ENCODE data around the gene PLAU.
"Not testable (repeated sequence)": the region's sequence is repeated elsewhere in the genome, so short reads cannot be mapped to it uniquely, and the experiment has no call there.

Gene PLAU

DNA sequence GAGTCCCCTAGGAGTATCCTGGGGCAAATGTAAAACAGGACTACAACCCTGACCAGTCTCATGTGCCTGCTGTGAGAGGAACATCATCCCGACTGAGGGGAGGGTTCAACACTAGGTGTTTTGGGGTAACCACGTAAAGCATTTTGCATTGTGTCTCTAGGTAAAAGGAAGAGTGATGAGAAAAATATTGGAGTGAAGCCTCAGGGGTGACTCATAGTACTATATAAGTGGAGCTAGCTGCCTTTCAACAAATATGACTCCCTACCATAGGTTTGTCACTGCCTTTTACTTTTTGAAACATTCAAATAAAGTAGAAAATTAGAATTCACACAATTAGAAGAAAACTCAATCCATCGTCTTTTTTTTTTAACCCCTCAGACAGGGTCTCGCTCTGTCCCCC, 34.0 kb upstream of the PLAU start:
- no peak for FAIRE-seq

DNA sequence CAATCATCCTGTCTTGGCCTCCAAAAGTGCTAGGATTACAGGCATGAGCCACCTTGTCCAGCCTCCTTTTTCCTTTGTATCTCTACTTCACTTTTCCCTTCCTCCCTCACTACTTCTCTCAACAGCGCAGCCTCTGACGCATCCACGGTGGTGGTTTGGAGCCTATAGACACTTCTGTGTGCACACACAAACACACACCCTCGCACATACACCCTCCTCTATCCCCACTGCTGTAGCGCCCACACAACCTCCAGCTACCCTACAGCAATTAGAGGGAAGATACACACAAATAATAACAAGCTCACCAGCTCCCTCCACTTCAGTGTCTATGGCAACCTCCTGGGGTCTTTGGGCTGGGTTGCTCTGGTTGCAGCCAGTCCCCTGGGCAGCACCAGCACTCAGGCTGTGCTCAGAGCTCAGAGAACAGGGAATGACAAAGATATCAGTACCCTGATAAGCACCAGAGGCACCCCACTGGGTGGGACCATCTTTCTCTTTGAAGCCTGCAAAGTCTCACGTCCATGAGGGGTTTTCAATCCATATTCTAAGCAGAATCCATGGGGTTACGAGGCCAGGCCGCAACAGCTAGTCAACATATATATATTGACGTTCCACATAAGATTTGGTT, 33.3 kb upstream of the PLAU start:
- FAIRE-seq = no peak

DNA sequence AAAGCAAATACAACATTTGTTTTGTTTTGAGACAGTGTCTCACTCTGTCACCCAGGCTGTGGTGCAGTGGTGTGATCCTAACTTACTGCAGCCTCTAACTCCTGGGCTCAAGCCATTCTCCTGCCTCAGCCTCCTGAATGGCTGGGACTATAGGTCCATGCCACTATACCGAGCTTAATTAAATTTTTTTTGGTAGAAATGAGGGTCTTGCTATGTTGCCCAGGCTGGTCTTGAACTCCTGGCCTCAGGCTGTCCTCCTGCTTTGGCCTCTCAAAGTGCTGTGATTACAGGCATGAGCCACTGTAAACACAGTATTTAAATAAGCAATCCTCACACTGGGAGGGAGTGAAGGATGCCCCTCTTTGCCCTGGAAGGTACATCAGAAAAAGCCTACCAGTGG, 32.6 kb upstream of the PLAU start:
- no peak for FAIRE-seq

DNA sequence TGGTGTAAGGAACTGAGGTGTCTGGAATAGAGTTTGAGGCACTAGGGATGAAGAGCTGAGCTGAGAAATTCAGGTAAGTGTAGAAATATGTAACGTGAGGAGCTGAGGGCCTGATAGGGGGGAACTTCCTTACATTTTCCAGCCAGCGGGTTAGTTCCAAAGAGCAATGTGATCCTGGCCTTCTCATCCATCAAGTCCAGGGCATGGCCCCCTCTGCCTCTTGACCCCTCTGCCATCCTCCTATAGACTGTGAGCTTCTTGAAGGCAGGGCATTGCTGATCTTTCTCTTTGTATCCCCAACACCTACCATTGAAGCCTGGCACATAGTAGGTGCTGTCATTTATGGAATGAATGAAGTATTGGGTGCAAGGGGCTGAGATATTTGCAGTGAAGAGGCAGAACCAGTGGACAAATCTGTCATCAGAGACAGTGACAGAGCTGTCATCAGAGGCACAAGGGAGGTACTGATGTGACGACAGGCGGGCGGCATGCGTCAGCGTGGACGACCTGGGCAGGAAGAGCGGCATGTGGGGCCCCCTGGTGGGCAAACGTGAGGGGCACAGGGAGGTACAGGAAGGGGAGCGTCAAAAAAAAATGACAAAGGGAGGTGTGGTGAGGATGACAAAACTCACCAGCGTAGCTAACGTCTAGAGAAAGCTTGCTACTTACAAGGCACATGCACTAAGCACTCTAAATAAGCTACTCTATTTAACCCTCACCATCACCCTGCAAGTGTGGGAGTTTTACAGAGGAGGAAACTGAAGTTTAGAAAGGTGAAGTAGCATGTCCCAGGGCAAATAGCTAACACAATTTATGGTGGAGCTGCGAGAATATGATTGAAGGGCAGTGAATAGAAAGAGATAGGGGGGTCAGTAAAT, 31.4 kb upstream of the PLAU start:
- FAIRE-seq = no peak

DNA sequence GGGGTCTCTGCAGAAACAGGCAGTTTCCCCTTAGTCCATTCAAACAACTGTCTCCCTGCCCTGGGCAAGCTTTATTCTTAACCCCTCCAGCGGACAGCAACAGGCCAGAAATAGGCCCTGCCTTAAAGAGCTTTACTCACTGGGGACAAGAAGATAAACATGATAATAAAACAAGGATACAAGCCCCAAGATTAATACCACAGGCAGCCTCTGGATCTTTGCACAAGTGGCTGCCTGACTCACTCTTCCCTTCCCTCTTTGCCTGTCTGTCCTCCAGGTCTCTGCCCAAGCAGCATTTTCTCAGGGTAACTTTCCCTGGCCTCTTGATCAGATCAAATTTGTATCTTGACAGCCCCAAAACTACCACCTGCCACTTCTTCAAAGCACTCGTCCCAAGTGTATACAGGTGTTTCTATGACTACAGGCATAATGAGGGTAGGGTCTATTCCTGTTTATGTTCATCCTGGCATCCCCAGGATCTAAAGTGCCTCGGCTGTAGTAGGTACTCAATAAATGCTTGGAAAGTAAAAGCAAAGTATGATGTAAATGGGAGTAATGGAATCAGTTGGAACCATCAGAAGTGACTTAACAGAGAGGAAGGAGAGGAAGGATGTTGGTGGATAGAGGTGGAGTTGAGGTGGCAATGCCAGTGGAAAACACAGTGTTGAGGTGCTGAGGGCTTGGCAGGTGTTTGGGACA, 29.6 kb upstream of the PLAU start:
- FAIRE-seq = no peak

DNA sequence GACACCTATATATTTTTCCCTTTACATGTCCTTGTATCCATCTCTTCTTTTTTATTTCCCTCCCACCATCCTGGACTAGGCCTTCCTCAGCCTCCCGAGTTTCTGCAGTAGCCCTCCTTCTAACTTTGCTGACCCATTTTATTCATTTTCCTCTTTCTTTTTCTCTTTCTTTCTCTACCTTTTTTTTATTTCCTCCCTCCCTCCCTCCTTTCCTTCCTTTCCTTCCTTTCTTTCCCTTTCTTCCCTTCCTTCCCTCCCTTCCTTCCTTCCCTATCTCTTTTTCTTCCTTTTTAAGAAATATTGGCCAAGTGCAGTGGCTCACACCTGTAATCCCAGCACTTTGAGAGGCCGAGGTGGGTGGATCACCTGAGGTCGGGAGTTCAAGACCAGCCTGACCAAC, 26.9 kb upstream of the PLAU start:
- FAIRE-seq = no peak

DNA sequence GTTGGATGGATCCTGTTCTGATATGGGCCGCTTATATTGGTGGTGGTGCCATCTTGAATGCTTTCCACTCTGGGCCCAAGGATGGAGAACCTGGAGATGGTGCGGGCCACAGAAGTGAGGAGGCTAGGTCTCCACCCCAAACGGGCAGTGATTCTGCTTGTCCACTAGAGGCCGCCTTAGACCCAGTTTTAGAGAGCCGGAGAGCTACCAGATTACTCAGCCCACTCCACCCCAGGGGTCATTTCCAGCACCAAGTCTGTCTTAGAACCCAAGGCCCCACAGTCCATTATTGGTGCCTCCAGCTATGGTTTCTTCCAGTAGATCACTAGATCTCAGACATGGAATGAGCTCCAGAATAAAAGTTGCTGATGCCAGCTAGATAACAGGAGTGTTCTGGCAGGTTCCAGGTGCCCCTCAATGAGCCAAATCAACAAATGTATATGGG, 24.8 kb upstream of the PLAU start:
- no peak for FAIRE-seq

DNA sequence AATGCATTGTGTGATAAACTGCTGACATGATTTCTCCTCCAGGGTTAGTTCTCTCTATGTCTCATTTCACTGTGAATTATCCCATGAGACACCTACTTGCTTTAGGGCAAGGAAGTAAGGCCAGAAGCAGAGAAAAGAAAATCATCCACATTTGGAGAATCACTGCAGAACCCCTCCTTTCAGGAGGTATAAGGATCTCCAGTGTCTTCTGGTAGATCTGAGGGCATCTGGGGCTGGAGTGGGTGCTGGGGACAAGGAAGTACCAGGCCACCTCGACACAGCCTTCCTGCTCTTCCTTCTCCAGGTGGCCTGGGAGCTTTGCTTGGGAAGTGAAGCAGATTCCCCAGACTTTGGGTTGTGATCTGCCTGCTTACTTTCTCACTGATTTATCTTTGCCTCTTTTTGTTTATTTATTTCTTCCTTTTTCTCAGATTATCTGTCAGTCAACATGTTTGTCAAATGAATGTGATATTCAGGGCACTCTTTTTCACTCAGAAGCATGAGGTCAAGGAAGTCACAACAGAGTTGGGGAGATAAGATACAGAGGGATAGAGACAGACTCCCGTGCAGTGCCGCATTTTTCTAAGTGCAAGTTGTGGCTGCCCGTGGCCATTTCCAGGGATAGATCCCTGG, 24.2 kb upstream of the PLAU start:
- no peak for FAIRE-seq

DNA sequence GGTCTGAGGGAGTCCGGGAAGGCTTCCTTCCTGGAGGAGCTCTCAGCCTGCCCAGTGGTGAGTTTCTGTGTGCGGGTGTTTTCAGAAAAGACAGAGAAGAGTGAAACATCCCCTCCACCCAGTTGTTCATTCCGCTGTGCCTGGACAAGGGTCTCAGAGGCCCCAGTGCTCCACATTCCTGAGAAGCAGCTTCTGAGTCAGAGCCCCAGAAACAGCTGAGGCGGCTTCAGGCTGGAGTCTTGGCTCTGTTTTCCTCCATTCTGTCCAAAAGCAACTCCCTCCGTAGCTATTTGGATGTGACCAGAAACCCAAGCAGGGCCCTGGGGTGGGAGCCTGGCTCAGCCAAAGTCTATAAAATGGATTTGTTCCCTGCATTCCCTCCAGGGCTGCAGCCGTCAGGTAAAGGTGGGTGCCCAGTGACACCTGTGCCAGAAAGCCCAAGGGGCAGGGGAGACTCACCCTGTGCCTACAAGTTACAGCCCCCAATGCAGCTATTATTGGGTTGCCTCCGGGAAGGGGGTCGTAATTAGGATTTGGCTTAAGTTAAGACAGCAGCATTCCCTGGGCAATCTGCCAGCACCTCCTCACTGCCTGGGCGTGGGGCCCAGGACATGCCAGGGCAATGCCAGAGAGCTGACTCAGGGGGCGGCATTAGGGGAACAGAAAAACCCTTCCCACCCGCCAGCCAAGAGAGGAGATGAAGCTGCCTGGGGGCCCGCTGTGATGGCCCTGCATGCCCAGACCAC, 23.5 kb upstream of the PLAU start:
- FAIRE-seq = no peak

DNA sequence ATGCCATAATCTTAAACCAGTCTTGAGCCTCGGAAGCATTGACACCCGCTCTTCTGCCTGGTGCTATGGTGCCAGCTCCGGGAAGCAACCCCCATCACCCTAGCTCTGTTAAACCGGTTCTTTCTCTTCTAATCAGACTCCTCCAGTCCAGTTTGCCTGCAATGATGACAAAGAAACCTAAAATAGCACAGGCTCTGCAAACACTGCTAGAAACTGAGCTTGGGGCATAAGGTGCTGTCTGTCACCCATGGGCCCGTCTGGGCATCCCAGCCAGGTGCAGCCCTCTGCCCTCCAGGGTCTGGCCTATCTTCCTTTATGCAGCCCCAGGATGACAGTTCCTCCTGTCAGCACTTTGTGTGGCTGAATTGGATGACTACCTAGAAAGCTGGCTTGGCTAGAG, 22.4 kb upstream of the PLAU start:
- FAIRE-seq = no peak

DNA sequence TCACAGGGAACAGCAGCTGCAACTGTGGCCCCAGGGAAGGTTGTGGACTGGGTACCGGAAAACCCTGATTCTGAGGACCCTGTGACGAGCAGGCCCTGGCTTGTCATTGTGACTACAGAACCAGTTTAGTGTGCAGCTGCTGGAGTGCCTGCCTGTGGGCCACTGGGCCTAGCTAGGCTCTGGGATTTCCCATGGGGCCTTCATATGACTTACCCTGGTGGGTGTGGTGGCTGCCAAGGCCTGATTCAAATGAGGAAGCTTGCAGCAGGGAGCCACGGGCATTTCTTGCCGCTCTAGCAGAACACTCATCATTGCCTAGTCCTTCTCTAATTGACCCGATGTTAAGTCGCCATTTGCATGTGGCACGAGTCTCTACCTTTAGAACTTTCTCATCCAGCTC, 21.9 kb upstream of the PLAU start:
- no peak for FAIRE-seq

DNA sequence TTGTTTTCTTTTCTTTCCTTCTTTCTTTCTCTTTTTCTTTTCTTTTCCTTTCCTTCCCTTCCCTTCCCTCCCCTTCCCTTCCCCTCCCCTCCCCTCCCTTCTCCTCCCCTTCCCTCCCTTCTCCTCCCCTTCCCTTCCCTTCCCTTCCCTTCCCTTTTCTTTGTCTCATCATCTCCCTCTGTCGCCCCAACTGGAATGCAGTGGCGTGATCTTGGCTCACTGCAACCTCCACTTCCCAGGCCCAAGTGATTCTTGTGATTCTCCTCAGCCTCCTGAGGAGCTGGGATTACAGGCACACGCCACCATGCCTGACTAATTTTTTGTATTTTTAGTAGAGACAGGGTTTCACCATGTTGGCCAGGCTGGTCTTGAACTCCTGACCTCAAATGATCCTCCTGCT, 21.5 kb upstream of the PLAU start:
- not testable (repeated sequence) for FAIRE-seq

DNA sequence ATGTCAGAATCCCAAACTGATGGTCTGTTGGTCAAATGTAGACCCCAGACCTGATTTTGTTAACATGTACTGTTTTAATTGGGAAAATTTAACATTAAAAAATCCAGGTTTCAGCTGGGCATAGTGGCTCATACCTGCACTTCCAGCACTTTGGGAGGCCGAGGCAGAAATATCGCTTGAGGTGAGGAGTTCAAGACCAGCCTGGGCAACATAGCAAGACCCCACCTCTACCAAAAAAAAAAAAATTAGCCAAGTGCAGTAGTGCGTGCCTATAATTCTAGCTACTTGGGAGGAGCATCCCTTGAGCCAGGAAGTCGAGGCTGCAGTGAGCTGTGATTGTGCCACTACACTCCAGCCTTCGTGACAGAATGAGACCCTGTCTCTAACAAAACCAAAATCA, 20.7 kb upstream of the PLAU start:
- FAIRE-seq = no peak

DNA sequence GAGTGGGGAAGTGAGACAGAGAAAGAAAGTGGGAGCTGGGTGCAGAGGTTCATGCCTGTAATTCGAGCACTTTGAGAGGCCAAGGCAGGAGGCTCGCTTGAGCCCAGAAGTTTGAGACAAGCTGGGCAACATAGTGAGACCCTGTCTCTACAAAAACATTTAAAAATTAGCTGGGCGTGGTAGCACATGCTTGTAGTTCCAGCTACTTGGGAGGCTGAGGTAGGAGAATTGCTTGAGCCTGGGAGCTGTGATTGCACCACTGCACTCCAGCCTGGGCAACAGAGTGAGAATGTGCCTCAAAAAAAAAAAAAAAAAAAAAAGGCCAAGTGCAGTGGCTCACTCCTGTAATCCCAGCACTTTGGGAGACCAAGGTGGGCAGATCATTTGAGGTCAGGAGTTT, 20.1 kb upstream of the PLAU start:
- FAIRE-seq = not testable (repeated sequence)

DNA sequence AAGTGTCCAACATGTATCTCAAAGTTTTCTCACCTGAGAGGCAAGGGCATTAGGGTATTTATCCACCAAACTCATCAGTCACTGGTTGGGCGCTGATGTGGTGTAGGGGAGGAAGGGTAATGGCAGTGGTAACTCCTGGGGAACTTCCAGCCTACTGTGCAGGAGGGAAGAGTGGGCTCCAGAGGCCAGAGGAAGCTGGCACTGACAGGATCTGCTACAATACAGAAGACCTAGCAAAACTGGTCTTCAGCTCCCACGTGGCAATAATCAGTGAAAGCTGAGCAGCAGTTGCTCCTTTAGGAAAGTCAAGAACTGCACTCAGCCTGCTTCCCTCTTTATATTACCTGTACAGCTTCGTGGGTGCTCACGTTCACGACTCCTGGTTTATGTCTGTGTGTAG, 19.4 kb upstream of the PLAU start:
- no peak for FAIRE-seq

DNA sequence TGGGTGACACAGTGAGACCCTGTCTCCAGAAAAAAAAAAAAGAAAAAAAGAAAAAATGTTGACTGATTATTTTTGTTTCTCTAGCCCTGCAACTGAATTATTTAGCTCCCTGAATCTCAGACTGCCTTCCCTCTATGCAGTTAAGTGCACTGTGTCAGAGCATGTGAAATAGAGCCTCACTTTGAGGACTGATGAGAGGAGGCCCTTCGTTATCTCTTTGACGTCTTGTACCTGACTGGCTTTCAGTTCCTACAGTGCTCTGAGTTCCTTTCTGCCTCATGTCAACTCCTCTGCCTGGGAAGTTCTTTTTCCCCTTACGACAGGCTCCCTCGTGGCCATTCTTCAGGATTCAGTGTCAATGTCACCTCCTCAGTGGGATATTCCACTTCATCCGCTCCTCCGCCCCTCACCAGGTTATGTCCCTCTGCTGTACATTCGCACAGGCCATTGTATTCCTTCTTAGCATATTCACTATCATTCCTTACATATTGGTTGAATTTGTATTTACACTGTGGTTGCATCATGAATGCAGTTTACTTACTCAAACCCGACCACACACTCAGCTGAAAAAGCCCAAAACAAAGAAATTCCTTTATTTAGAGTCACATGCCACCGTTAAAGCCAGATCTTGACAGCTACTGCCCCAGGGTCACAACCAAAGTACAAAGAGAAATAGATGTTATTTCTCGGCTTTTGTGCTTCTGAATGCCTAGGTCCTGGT, 18.5 kb upstream of the PLAU start:
- FAIRE-seq = no peak

DNA sequence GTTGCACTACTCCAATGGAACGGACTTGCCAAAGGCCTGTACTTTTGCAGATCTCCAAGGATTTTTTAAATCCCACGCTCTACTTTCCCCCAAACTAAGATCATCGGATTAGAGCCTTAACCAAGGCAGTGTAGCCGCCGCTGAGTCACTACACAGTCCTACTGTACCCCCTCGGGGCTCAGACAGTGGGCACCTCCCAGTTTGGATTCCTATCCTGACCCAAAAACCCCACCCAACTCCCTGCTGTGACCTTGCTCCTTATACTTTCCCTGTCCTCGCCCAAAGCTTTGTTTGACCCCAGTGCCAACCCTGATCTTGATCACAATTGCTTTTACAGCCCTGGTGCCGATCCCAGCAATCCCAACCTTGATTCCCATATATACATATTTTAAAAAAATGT, 17.5 kb upstream of the PLAU start:
- FAIRE-seq = no peak

DNA sequence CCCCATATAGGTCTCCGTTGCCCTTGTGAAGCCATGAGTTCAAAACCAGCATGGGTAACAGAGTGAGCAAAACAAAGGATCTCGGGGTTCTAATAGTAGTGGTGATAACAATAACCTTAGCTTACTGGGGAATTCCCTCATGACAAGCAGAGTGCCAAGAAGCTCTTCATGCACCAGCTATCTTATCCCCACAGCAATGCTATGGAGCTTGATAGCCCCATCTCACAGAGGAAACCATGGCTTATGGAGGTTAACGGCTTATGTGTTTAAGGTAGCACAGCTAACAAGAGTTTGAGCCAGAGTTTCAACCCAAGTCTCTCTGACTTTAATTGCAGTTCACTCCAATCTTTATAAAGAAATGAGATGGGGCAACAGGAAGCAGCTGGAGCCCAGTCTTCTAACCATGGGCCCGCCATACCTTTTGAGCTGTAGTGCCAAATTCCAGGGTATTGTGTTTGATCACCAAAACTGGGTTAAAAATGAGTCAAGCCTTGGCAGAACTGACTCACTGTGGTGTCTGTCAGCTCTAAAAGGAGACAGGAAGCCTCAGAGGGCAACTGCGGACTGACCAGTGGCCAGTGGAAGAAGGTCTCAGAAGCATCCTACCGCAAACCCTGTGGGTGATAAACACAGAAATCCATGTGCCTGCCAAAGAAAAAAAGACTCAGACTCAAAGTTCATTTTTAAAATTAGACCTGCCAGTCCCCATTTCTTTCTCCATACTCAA, 16.5 kb upstream of the PLAU start:
- no peak for FAIRE-seq

DNA sequence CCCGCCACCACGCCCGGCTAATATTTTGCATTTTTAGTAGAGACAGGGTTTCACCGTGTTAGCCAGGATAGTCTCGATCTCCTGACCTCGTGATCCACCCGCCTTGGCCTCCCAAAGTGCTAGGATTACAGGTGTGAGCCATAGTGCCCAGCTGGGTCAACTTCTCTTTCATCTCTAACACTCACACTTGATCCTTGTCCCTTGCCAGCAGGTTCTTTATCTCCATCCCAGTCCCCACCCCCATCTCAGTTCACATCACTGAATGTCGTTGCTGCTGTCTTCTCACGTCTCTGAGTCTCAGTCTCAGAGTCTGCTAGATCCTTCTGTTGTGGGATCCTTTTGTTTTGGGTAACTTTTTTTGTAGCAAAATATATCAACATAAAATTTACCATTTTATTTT, 15.6 kb upstream of the PLAU start:
- FAIRE-seq = not testable (repeated sequence)

DNA sequence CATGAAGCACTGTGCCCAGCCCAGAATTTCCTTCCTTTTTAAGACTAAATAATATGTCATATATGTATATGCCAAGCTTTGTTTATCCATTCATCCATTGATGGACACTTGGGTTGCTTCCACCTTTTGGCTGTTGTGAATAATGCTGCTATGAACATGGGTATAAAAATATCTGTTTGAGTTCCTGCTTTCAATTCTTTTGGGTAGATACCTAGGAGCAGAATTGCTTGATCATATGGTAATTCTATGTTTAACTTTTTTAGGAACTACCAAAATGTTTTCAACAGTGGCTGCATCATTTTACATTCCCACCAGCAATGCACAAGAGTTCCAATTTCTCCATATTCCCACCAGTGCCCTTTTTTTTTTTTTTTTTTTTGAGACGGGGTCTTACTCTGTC, 13.2 kb upstream of the PLAU start:
- no peak for FAIRE-seq

DNA sequence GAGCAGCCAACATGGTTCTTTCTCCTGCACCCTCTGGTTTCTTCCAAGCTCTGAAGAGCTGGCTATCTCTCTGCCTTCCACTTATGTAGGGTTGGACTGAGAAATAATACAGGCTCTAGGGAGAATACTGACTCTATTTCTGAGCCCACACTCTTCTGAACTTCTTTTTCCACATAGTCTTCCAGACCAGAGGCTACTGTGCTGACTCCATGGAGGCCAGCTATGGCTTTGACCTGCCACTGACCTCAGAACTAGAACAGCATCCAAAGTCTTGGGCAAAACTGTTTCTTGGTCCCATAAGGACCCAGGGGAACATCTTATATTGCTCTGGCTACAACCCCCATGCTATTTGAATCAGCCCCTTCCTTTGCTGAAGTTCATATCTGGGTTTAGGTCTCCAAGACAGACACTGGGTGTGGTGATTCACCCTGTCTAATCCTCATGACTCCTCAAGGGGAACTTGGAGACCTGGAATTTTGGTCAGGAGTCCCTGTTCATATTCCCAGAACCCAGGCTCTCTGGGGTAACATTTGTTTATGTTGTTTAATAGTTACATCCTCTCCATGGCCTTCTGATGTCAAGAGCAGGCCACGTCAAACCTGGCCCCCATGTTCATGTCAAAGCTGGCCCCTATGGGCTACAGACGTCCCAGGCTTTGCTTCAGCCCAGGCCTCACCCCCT, 12.1 kb upstream of the PLAU start:
- FAIRE-seq = no peak
